HG03521 (cell line): ENCODE results near the gene MICOS13.

ENCODE experiments used
- ATAC-seq: cut with Tn5 transposase; IDR thresholded peaks from one replicate; pipeline ENCODE4 v1.9.1; 2021; ENCODE audit warnings: mild to moderate bottlenecking, moderate library complexity; ENCODE audit not compliant: unreplicated experiment

Gene MICOS13

GRCh38 chr19:5631567-5632240, 48.6 kb downstream of the MICOS13 start:
- no peak for ATAC-seq

DNA sequence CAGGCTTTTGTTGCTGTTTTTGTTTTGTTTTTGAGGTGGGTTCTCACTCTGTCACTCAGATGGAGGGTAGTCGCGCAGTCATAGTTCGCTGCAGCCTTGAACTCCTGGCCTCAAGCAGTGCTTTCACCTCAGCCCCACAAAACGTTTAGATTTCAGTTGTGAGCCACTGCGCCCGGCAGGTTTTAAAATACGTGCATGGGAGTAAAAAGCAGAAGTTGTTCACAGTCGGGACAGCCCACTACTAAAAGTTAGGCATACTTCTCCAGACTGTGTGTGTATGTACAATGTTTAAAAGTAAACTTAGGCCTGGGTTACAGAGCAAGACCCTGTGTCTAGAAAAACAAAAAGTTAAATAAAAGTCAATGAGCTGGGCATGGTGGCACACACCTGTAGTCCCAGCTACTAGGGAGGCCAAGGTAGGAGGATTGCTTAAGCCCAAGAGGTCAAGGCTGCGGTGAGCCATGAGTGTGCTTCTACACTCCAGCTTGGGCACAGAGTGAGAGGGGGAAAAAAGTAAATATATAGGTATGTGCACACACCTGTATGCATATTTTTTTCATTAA, 51.3 kb downstream of the MICOS13 start:
- ATAC-seq = no peak

DNA sequence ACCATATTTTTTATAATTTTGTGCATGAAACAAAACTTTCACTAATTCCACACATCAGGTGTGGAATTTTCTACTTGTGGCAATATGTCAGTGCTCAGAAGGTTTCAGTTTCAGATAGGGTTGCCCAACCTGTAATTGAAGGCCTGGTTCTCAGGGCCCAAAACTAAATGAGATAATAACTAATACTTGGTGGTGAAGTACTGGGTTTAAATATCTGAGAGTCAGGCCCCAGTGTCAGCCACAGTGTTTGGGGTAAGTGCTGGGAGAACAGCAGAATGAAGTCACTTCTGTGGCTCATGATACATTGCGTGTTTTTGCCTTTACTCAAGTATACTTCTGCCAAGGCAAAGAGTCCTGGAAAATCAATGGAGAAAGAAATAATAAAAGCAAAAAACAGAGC, 51.9 kb downstream of the MICOS13 start:
- no peak for ATAC-seq
